NCI-H1105 treated with DMSO at 0.1 percent for 48 hours (cell line): ENCODE results near the gene PARL.

Experiments used
- DNase-seq: peaks from one replicate; lab custom pipeline; 2025; lab: John Stamatoyannopoulos, UW

The PARL gene

GRCh38 chr3:183884427-183885296 lies at the start of gene PARL:
Gene PARL, minus strand, starts transcription at chr3:183884880. Its CDS starts 34 bp downstream, at chr3:183884846.
- peak; percentile 96 for DNase-seq

- no peak for DNase-seq
These were observed 48.5 kb upstream of the PARL start for GRCh38 chr3:183933160-183933559.

GRCh38 chr3:183931881-183932280 lies 47.2 kb upstream of the PARL start:
- no peak for DNase-seq

GRCh38 chr3:183930086-183930485 lies 45.4 kb upstream of the PARL start:
- no peak for DNase-seq

- no peak for DNase-seq
These were observed 42.4 kb upstream of the PARL start for GRCh38 chr3:183927059-183927458.

- DNase-seq = no peak
These were observed 40.3 kb upstream of the PARL start for GRCh38 chr3:183924956-183925355.

- no peak for DNase-seq
These were observed 39.9 kb upstream of the PARL start for GRCh38 chr3:183924543-183924942.

- DNase-seq = no peak
These were observed 37.7 kb upstream of the PARL start for GRCh38 chr3:183922421-183922820.

GRCh38 chr3:183921096-183921495 lies 36.4 kb upstream of the PARL start:
- no peak for DNase-seq

- no peak for DNase-seq
These were observed 35.7 kb upstream of the PARL start for GRCh38 chr3:183920416-183920815.

- DNase-seq = no peak
These were observed 33.5 kb upstream of the PARL start for GRCh38 chr3:183918178-183918577.

- DNase-seq = no peak
These were observed 33.1 kb upstream of the PARL start for GRCh38 chr3:183917776-183918175.

- DNase-seq = no peak
These were observed 30.2 kb upstream of the PARL start for GRCh38 chr3:183914856-183915255.

GRCh38 chr3:183913580-183913920 lies 28.9 kb upstream of the PARL start:
- no peak for DNase-seq

GRCh38 chr3:183912895-183913579 lies 28.4 kb upstream of the PARL start:
- DNase-seq = no peak

GRCh38 chr3:183911763-183912506 lies 27.3 kb upstream of the PARL start:
- DNase-seq = no peak

- DNase-seq = no peak
These were observed 26.4 kb upstream of the PARL start for GRCh38 chr3:183911087-183911486.

- no peak for DNase-seq
These were observed 24.4 kb upstream of the PARL start for GRCh38 chr3:183909030-183909600.

- DNase-seq = no peak
These were observed 23.2 kb upstream of the PARL start for GRCh38 chr3:183907911-183908331.

- DNase-seq = no peak
These were observed 22.5 kb upstream of the PARL start for GRCh38 chr3:183907176-183907575.

- DNase-seq = no peak
These were observed 21.7 kb upstream of the PARL start for GRCh38 chr3:183906234-183906921.
